Keratinocyte (primary cell): ENCODE results near the gene SEMA4D. TPM values are rescaled to one million over a fixed set of nuclear protein-coding genes. Genes with fewer than 3 reads are reported as not detected.

Experiments used
- DNase-seq: peaks from one replicate; pipeline ENCODE4 v3.0.0-alpha.2; 2011; ENCODE audit warnings: low read depth, missing footprints, low spot score
- FAIRE-seq: peaks from 2 replicates; lab custom pipeline; 2011; peaks lifted over from hg19 to GRCh38; lab: Jason Lieb, UNC
- H2AFZ ChIP-seq: 2 replicates; pipeline ENCODE4 v1.6.0; 2012; ENCODE audit warnings: low read length, control low read depth, inconsistent platforms; ENCODE audit not compliant: control insufficient read depth
- H3K27ac ChIP-seq: 2 replicates; pipeline ENCODE4 v1.5.1; 2011; ENCODE audit warnings: low read length; ENCODE audit not compliant: control insufficient read depth, insufficient read depth
- H3K27me3 ChIP-seq: 3 replicates; pipeline ENCODE4 v1.6.0; 2011; ENCODE audit warnings: low read length; ENCODE audit not compliant: control insufficient read depth, insufficient read depth; ENCODE audit errors: extremely low read depth
- H3K36me3 ChIP-seq, 2 experiments: 2 replicates in 1 of 2; 3 replicates in 1 of 2; pipeline ENCODE4 v1.5.1; 2011; ENCODE audit warnings: low read length in 2 of 2, mild to moderate bottlenecking in 1 of 2; ENCODE audit not compliant: control insufficient read depth in 2 of 2, insufficient read depth in 2 of 2; ENCODE audit errors: extremely low read depth in 1 of 2
- H3K4me1 ChIP-seq: 3 replicates; pipeline ENCODE4 v1.5.1; 2011; ENCODE audit warnings: low read length; ENCODE audit not compliant: control insufficient read depth, insufficient read depth; ENCODE audit errors: extremely low read depth
- H3K4me2 ChIP-seq: 3 replicates; pipeline ENCODE4 v1.6.0; 2011; ENCODE audit warnings: low read depth, low read length; ENCODE audit not compliant: control insufficient read depth, insufficient read depth; ENCODE audit errors: extremely low read depth
- H3K4me3 ChIP-seq, 3 experiments: fragments of 200-600 bp in 1 of 3; sonication (generic) in 1 of 3; 2 replicates in 2 of 3; 3 replicates in 1 of 3; pipeline ENCODE4 v1.5.1; 2011 to 2016; ENCODE audit warnings: low read length in 3 of 3, mild to moderate bottlenecking in 3 of 3, control low read depth in 2 of 3, inconsistent platforms in 1 of 3, low read depth in 1 of 3, mixed read lengths in 1 of 3, mixed run types in 1 of 3, moderate library complexity in 1 of 3; ENCODE audit not compliant: control insufficient read depth in 2 of 3, insufficient read depth in 2 of 3; ENCODE audit errors: extremely low read depth in 1 of 3
- H3K79me2 ChIP-seq: 2 replicates; pipeline ENCODE4 v1.6.0; 2012; ENCODE audit warnings: low read length; ENCODE audit not compliant: control insufficient read depth, insufficient read depth
- H3K9ac ChIP-seq: 3 replicates; pipeline ENCODE4 v1.6.0; 2011; ENCODE audit warnings: low read length; ENCODE audit not compliant: control insufficient read depth, insufficient read depth; ENCODE audit errors: extremely low read depth
- H3K9me1 ChIP-seq: 3 replicates; pipeline ENCODE4 v1.6.0; 2011; ENCODE audit warnings: low read length; ENCODE audit not compliant: control insufficient read depth, insufficient read depth; ENCODE audit errors: extremely low read depth
- H3K9me3 ChIP-seq: 2 replicates; pipeline ENCODE4 v1.5.1; 2012; ENCODE audit warnings: low read depth, low read length; ENCODE audit not compliant: control insufficient read depth
- H4K20me1 ChIP-seq: 3 replicates; pipeline ENCODE4 v1.6.0; 2011; ENCODE audit warnings: low read length; ENCODE audit not compliant: control insufficient read depth, insufficient read depth; ENCODE audit errors: extremely low read depth
- CTCF ChIP-seq, 3 experiments: IDR thresholded peaks in 1 of 3; conservative IDR thresholded peaks in 1 of 3; optimal IDR thresholded peaks in 1 of 3; 2 replicates in 2 of 3; 3 replicates in 1 of 3; pipeline versions ENCODE3 to v1.5.1; 2011; ENCODE audit warnings: low read length in 3 of 3, mild to moderate bottlenecking in 3 of 3, moderate library complexity in 2 of 3, control low read depth in 1 of 3, inconsistent platforms in 1 of 3; ENCODE audit not compliant: insufficient read depth in 2 of 3; ENCODE audit errors: extremely low read depth in 1 of 3
- EZH2 ChIP-seq: IDR thresholded peaks from one replicate; pipeline ENCODE4 v1.6.1; 2012; ENCODE audit warnings: inconsistent platforms, mild to moderate bottlenecking, low read length, moderate library complexity
- dilution Hi-C: fragments of 300-500 bp; cut with MboI; formaldehyde crosslinking; loops from one replicate; pipeline ENCODE4 v1.7.0; 2020; ENCODE audit warnings: low sequenced_read_pairs; ENCODE audit not compliant: extremely low pct_ligation_motif_present
- polyA plus RNA-seq, 5 experiments: library from polyadenylated mRNA; depleted of rRNA in 3 of 5; stranded (reverse) in 3 of 5; stranded (forward) in 1 of 5; unstranded in 1 of 5; fragments of >200 nt; gene quantifications; 1 replicate in 1 of 5; 2 replicates in 3 of 5; 3 replicates in 1 of 5; pipeline versions ENCODE4 v1.2.1 to v1.2.3, GENCODE V29; 2011 to 2012; ENCODE audit warnings: missing spikeins in 2 of 5, low read depth in 1 of 5, low replicate concordance in 1 of 5

The SEMA4D gene
- polyA plus RNA-seq, 1 donor (not counting 4 experiments of a cell fraction or from before 2014, with no cell fraction given), result 0.43 TPM

GRCh38 chr9:89319015-89319905 is 178.7 kb downstream of the SEMA4D start:
- H3K79me2 ChIP-seq, result peaks cover 66% of the 10 kb centered on the region
- H3K9me3 ChIP-seq, result no peaks in the 10 kb centered on the region
- H3K27ac ChIP-seq, result peak overlapping the region; percentile 97
- peak overlapping the region; percentile 71 to 90 (median 83) for H3K4me3 ChIP-seq
- no peaks in the 10 kb centered on the region for H3K27me3 ChIP-seq
- peak overlapping the region; percentile 93 for H3K4me2 ChIP-seq
- H3K9me1 ChIP-seq, result peaks cover 2% of the 10 kb centered on the region
- peak overlapping the region; percentile 41 for H2AFZ ChIP-seq
- no peak for DNase-seq
- TF ChIP-seq EZH2, result no peak
- TF ChIP-seq CTCF (optimal IDR thresholded peaks at IDR 0.05 in 1 of 3, IDR thresholded peaks at IDR 0.05 in 1 of 3, conservative IDR thresholded peaks at IDR 0.05 in 1 of 3; ENCODE audit: extremely low read depth in 1 of 3, insufficient read depth in 2 of 3, low read length in 3 of 3), result no peak
- H3K36me3 ChIP-seq, result peaks cover 0 to 21% of the 10 kb centered on the region in 2 experiments
- H3K9ac ChIP-seq, result peak overlapping the region; percentile 96
- dilution Hi-C loops, result no loop called here
- FAIRE-seq, result no peak
- H4K20me1 ChIP-seq, result no peaks in the 10 kb centered on the region
- peaks cover 30% of the 10 kb centered on the region for H3K4me1 ChIP-seq

- Histone ChIP-seq H3K4me1 (peaks cover 39% of the 10 kb centered on the region), H3K27me3 (no peaks in the 10 kb centered on the region), H2AFZ (peak within 1 kb of the TSS; percentile 68), H3K4me2 (peak within 1 kb of the TSS; percentile 99), H3K9me1 (peaks cover 2% of the 10 kb centered on the region), H3K27ac (peak within 1 kb of the TSS; percentile 97), H4K20me1 (peaks cover 2% of the 10 kb centered on the region), H3K79me2 (peaks cover 72% of the 10 kb centered on the region), H3K9ac (peak within 1 kb of the TSS; percentile 96), H3K36me3 (peaks cover 0 to 23% of the 10 kb centered on the region in 2 experiments), H3K4me3 (peak within 1 kb of the TSS; percentile 71 to 90 (median 83)), H3K9me3 (no peaks in the 10 kb centered on the region)
- dilution Hi-C loops, result no loop called here
- FAIRE-seq, result peak; percentile 44
- TF ChIP-seq EZH2, result no peak
- TF ChIP-seq CTCF (optimal IDR thresholded peaks at IDR 0.05 in 1 of 3, IDR thresholded peaks at IDR 0.05 in 1 of 3, conservative IDR thresholded peaks at IDR 0.05 in 1 of 3; ENCODE audit: extremely low read depth in 1 of 3, insufficient read depth in 2 of 3, low read length in 3 of 3), result peak; percentile 59 to 82 (median 67)
- peak; percentile 66 for DNase-seq
Measured at GRCh38 chr9:89318123-89319014, 179.5 kb downstream of the SEMA4D start, which contains the start of gene SECISBP2. Gene SECISBP2 (plus strand): TSS chr9:89318500. CDS start chr9:89318577, 77 bp downstream.
